Measurements from ENCODE around the gene EFCC1.
"Not testable (repeated sequence)": the region's sequence is repeated elsewhere in the genome, so short reads cannot be mapped to it uniquely, and the experiment has no call there.

Gene EFCC1

DNA sequence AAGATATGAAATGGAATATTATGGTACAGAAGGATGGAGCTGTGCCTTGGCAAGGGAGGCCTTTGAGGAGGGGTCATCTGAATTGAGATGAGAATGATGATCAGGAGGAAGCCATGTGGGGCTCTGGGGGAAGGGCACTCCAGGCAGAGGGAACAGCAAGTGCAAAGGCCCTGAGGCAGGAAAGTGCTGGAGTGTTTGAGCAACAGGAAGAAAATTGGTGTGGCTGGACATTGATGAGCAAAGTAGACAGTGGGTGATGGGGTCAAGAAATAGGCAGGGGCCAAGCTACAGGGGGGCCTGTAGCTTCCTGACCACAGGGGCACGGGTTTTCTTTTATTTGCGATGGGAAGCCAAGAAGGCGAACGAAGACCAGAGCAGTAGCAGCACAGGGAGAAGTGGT lies 56.1 kb downstream of the EFCC1 start:
- no peak for DNase-seq

DNA sequence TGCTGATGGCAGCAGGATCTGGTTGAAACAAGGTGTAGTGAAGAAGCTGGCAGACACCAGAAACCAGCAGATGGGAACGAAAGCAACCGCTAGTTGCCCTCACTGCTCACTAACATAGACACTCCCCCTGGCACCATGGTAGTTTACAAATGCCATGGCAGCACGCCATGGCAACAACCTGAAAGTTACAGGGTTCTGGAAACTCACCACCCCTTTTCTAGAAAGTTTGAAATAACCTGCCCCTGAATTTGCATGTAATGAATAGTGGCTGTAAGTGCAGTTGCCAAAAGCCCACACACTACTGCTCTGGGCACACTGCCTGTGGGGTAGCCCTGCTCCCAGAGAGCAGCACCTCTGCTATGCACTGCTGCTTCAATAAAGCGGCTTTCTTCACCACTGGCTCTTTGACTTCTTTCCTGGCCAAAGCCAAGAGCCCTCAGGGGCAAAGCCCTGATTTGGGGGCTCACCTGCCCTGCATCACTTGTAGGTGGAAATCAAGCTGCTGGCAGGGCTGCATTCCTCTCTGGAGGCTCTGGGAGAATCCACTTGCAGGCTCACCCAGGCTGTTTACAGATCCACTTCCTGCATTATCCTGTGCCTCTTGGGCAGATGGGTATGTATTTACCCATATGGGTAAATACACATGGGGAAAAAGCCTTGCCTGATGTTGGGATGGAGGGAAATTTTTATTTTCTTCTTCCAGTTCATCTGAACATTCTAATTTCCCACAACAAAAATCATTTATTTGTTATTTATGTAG lies 57.5 kb downstream of the EFCC1 start:
- no peak for DNase-seq

GRCh38 chr3:129059311-129059958 lies 58.3 kb downstream of the EFCC1 start:
- no peak for DNase-seq

DNA sequence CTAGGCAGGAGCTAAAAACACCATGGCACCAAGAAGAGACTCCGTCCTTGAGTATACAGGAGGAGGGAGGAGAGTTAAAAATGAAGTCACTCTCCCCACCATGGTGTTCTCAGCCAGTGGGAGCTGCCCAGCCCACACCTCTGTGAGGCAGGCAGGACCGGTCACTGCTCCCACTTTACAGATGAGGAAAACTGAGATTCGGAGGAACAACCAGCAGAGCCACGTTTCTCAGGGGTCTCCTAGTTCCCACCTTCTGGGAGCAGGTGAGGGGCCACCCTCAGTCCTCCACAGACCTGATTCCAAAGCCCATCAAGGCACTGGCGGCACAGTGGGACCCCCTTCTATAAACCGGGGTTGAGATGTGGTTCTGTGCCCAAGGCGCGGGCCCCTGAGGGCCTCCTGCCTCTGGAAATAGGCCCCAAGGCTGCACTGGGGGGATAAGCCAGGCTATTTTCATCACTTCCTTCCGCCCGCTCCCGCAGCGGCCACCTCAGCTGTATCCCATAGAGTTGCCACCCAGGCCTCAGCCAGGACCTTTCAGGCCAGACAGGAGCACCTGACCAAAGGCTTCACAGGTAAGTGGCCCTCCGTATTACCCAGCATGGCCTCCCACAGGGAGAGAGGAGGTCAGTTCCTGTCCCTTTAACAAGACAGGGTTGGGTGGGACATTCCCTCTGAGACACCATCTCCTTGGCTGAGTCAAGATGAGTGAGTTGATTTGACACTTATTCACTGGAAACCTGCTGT lies 59.3 kb downstream of the EFCC1 start, which contains the start of gene GP9:
TSS of gene GP9 (plus strand) at position 504 of the 747 bp plus-strand sequence. CDS start 961 bp downstream, outside the sequence.
- no peak for DNase-seq

DNA sequence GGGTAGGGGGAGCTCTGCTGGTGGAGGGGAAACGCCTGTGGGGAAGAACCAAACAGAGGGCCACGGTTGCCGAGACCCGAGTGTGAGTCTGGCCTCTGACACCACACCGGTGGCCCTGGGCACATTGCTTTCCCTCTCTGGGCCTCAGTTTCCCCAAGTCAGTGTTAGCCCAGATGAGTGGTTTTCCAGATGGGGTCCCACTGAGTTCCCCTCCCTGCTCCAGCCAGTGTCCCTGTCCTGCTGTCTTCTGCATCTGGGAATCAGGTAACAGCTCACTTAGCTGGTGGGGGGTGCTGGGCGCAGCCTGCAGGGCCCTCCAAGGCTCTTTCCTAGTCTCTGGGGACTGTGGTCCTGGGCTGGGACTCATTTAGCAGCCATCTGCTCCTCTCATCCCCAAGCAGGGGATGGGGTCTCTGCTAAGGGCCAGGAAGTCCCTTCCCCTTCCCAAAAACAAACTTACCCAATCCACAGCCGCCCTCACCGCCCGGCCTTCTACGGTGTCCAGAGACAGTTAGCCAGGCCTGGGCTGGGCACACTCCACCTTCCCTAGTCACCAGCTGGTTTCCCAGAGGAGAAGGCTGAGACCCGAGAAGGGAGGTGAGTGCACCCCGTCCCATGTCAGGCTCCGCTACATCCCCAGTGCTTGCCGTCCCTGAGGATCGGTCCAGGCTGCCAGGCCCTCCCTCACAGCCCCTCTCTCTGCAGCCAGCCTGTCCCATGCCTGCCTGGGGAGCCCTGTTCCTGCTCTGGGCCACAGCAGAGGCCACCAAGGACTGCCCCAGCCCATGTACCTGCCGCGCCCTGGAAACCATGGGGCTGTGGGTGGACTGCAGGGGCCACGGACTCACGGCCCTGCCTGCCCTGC lies 60.2 kb downstream of the EFCC1 start:
- no peak for DNase-seq

- DNase-seq = no peak
These were observed 61.1 kb downstream of the EFCC1 start for GRCh38 chr3:129061888-129062834.

DNA sequence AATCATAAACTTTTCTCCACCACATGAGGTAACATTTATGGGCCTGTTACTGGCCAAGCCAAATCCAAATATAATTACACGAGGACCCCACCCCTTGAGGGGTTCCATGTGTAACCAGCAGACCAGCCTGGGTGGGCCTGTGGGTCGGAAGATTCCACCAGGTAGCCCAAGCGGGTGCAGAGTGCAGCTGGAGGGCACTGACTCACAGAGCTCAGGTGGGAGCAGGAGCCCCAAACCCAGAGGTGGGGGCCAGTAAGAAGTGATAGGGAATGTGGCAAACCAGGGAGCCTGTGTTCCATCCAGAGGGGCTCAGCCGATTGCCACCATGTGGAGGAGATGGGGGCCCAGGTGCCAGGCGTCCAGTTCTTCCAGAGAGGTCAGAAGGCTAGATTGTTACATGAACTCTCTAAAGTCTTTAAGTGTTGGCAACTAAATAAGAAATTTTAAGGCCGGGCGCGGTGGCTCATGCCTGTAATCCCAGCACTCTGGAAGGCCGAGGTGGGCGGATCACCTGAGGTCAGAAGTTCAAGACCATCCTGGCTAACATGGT lies 62.1 kb downstream of the EFCC1 start:
- no peak for DNase-seq

- DNase-seq = no peak
These were observed 62.9 kb downstream of the EFCC1 start for GRCh38 chr3:129063841-129064482.

DNA sequence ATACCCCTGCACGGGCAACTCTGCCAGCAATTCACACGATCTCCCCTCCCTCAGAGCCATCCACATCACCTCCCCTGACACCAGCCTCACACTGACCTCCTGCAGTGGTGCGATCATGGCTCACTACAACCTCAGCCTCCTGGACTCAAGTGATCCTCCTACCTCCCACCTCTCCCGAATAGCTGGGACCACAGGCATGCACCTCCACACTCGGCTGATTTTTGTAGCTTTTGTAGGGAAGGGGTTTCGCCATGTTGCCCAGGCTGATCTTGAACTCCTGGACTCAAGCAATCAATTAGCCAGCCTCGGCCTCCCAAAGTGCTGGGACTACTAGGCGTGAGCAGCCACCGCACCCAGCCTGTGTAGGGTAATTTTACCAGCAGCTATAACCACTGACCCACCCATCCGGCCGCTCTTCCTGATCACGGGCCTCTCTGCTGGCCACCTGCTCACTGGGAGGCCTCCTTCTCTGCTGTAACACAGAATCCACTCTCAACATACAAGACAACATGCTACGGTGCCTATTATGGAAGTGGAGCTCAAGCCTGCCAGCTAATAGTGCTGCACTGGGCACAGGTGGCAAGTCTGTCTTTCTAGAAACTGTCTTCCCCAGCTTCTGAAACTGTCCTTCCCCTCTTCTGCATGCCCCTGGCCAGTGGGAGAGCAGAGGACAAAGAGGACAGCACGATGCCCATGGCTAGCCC lies 64.1 kb downstream of the EFCC1 start:
- no peak for DNase-seq

DNA sequence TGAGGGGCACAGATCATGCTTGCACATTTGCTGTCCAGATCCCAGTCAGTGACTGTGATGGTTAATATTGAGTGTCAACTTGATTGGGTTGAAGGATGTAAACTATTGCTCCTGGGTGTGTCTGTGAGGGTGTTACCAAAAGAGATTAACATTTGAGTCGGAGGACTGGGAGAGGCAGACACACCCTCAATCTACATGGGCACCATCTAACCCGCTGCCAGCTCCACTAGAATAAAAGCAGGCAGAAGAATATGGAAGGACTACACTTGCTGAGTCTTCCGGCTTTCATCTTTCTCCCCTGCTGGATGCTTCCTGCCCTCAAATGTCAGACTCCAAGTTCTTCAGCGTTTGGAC lies 64.6 kb downstream of the EFCC1 start:
- DNase-seq = no peak

DNA sequence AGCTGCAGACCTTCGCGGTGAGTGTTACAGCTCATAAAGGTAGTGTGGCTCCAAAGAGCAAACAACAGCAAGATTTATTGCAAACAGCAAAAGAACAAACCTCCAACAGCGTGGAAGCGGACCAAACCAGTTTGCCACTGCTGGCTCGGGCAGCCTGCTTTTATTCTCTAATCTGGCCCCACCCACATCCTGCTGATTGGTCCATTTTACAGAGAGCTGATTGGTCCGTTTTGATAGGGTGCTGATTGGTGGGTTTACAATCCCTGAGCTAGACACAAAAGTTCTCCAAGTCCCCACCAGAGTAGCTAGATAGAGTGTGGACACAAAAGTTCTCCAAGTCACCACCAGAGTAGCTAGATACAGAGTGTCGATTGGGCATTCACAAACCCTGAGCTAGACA lies 66.6 kb downstream of the EFCC1 start:
- not testable (repeated sequence) for DNase-seq

DNA sequence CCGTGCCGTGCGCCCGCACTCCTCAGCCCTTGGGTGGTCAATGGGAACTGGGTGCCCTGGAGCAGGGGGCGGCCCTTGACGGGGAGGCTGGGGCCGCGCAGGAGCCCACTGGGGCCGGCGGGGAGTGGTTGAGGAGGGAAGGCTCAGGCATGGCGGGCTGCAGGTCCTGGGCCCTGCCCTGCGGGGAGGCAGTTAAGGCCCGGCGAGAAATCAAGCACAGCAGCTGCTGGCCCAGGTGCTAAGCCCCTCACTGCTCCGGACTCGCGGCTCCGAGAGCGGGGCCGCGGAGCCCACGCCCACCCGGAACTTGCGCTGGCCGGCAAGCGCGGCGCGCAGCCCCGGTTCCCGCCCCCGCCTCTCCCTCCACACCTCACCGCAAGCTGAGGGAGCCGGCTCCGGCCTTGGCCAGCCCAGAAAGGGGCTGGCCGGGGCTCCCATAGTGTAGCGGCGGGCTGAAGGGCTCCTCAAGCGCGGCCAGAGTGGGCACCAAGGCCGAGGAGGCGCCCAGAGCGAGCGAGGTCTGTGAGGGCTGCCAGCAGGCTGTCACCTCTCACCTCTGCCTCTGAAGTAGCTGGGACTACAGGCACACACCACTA lies 67.3 kb downstream of the EFCC1 start:
- DNase-seq = peak; percentile 17

GRCh38 chr3:129069313-129070085 lies 68.4 kb downstream of the EFCC1 start:
- not testable (repeated sequence) for DNase-seq

DNA sequence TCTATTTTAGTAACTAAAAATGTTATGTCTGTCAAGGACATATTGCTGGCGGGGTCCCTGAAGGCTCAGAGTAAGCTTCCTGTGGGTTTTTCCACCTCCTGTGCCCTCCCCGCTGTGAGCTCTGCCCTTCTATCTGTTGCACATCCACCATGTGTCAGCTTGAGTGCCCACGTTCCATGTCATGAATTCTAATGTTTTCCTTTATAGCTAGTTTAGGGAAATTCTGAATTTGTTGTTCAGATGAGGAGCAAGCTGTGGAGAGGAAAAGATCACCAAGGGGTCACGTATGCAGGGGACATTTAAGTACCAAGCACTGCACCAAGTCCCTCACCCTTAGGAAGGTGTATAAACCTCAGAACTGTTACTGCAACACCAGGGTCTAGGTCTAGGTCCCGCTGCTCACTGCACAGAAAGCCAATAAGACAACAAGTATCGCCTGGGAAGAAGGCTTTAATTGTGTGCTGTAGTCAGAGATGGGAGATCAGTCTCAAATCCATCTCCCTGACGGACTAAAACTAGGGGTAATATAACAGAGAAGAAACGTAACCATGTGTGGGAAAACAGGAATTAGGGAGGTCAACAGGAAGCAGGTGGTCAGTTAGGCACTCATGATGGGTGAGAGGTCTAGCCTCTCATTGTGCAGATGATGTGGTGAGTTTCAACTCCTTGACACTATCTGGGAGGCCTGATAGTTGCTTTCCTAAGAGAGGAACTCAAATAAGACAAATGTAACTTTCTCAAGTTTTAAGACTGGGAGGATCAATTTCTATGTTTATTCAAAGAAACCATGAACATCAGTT lies 69.2 kb downstream of the EFCC1 start:
- DNase-seq = no peak

DNA sequence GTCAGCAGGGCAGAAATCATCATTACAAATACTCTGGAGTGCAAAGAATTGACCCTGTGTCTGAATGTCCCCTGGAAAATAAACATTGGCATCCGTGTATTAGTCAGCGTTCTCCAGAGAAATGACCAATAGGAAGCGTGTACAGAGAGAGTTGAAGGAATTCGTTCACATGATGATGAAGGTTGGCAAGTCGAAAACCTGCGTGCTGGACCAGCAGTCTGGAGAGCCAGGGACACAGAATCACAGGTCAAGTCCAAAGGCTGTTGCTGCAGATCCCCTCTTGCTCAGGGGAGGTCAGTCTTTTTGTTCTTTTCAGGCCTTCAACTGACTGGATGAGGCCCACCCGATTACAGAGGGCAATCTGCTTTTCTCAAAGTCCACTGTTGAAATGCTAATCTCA lies 76.1 kb downstream of the EFCC1 start:
- no peak for DNase-seq

GRCh38 chr3:129078510-129078909 lies 77.4 kb downstream of the EFCC1 start:
- DNase-seq = no peak

- DNase-seq = no peak
These were observed 80.4 kb downstream of the EFCC1 start for GRCh38 chr3:129081503-129081902.

GRCh38 chr3:129082026-129082425 lies 80.9 kb downstream of the EFCC1 start:
- DNase-seq = no peak

All from activated gamma-delta T cell (primary cell).